ENCODE results near the gene SARDH.
A peak's percentile ranks its signal among the peaks of the same experiment; 100 is the strongest.

Gene SARDH

GRCh38 chr9:133786371-133786753 lies 48.2 kb upstream of the SARDH start:
- no peaks in the 10 kb centered on the region for H3K79me2 ChIP-seq (ENCODE audit: control insufficient read depth, low read length)
- no peaks in the 10 kb centered on the region for H3K9me3 ChIP-seq (ENCODE audit: control insufficient read depth, insufficient read depth, low read length)
- H3K27me3 ChIP-seq (ENCODE audit: control insufficient read depth, low read length), result no peaks in the 10 kb centered on the region
- peak overlapping the region; percentile 78 for H3K27ac ChIP-seq (ENCODE audit: low read depth, low read length)
- peaks cover 13% of the 10 kb centered on the region for H3K36me3 ChIP-seq (ENCODE audit: control insufficient read depth, low read length)
- peak overlapping the region; percentile 61 for H3K4me3 ChIP-seq (ENCODE audit: low read length)
- H4K20me1 ChIP-seq (ENCODE audit: control insufficient read depth, insufficient read depth, low read depth, low read length), result no peaks in the 10 kb centered on the region
- H3K4me1 ChIP-seq (ENCODE audit: control insufficient read depth, low read length), result peaks cover 57% of the 10 kb centered on the region
- peaks cover 6% of the 10 kb centered on the region for H3F3A ChIP-seq (ENCODE audit: control insufficient read depth, insufficient read depth)
- no peaks in the 10 kb centered on the region for H3K9me2 ChIP-seq (replicated peaks; ENCODE audit: control insufficient read depth, low read length)
- TF ChIP-seq EZH2phosphoT487 (IDR thresholded peaks at IDR 0.05; ENCODE audit: borderline replicate concordance, low read length) (no peak), CTCF (IDR thresholded peaks at IDR 0.05; ENCODE audit: low read depth, low read length, poor library complexity, severe bottlenecking) (no peak)
- H3K4me2 ChIP-seq (ENCODE audit: low read length), result peak overlapping the region; percentile 85

- Histone ChIP-seq H3K4me2 (ENCODE audit: low read length) (peak overlapping the region; percentile 85), H4K20me1 (ENCODE audit: control insufficient read depth, insufficient read depth, low read depth, low read length) (no peaks in the 10 kb centered on the region), H3K4me3 (ENCODE audit: low read length) (peak overlapping the region; percentile 61), H3K9me2 (replicated peaks; ENCODE audit: control insufficient read depth, low read length) (no peaks in the 10 kb centered on the region), H3F3A (ENCODE audit: control insufficient read depth, insufficient read depth) (peaks cover 6% of the 10 kb centered on the region), H3K79me2 (ENCODE audit: control insufficient read depth, low read length) (no peaks in the 10 kb centered on the region), H3K36me3 (ENCODE audit: control insufficient read depth, low read length) (peaks cover 18% of the 10 kb centered on the region), H3K27me3 (ENCODE audit: control insufficient read depth, low read length) (no peaks in the 10 kb centered on the region), H3K9me3 (ENCODE audit: control insufficient read depth, insufficient read depth, low read length) (no peaks in the 10 kb centered on the region), H3K27ac (ENCODE audit: low read depth, low read length) (peak overlapping the region; percentile 78), H3K4me1 (ENCODE audit: control insufficient read depth, low read length) (peaks cover 57% of the 10 kb centered on the region)
- TF ChIP-seq EZH2phosphoT487 (IDR thresholded peaks at IDR 0.05; ENCODE audit: borderline replicate concordance, low read length), result no peak
- no peak for TF ChIP-seq CTCF (IDR thresholded peaks at IDR 0.05; ENCODE audit: low read depth, low read length, poor library complexity, severe bottlenecking)
Measured at GRCh38 chr9:133785753-133786370, 47.7 kb upstream of the SARDH start.

- Histone ChIP-seq H3K4me3 (ENCODE audit: low read length) (no peak overlapping the region), H4K20me1 (ENCODE audit: control insufficient read depth, insufficient read depth, low read depth, low read length) (no peaks in the 10 kb centered on the region), H3K9me3 (ENCODE audit: control insufficient read depth, insufficient read depth, low read length) (no peaks in the 10 kb centered on the region), H3K4me2 (ENCODE audit: low read length) (no peak overlapping the region), H3K79me2 (ENCODE audit: control insufficient read depth, low read length) (no peaks in the 10 kb centered on the region), H3K36me3 (ENCODE audit: control insufficient read depth, low read length) (peaks cover 18% of the 10 kb centered on the region), H3K9me2 (replicated peaks; ENCODE audit: control insufficient read depth, low read length) (no peaks in the 10 kb centered on the region), H3K27ac (ENCODE audit: low read depth, low read length) (no peak overlapping the region), H3F3A (ENCODE audit: control insufficient read depth, insufficient read depth) (peaks cover 6% of the 10 kb centered on the region), H3K27me3 (ENCODE audit: control insufficient read depth, low read length) (no peaks in the 10 kb centered on the region), H3K4me1 (ENCODE audit: control insufficient read depth, low read length) (peaks cover 57% of the 10 kb centered on the region)
- no peak for TF ChIP-seq CTCF (IDR thresholded peaks at IDR 0.05; ENCODE audit: low read depth, low read length, poor library complexity, severe bottlenecking)
- TF ChIP-seq EZH2phosphoT487 (IDR thresholded peaks at IDR 0.05; ENCODE audit: borderline replicate concordance, low read length), result no peak
Measured at GRCh38 chr9:133784731-133785561, 46.8 kb upstream of the SARDH start.
